ENCODE results near the gene CNOT4.

CNOT4 gene

DNA sequence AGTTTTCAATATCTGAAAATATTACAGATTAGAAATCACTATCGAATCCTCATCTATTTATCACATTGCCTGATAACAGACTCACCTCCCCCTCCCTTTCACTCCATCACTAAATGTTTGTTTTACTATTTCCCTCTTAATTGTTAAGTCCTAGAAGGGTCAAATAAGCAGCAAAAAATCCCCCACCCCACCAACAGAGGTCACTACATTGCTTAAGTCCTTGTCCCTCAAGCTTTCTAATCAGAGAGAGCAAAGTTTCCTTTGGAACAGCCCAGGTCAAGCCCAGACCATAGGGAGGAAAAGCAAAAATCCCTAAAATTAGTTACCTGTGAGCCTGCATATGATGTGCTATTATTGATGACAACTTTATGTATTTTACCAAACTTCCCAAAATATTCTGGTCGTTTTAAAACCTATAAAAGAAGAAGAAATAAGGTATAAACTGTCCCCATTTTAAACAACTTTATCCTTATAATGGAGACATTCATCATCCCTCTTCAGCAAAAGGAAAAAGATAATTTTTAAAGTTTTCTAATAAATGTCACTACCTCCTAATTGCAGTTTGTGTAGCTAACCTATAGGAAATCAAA lies 95.0 kb downstream of the CNOT4 start:
- peaks cover 6% of the 10 kb centered on the region for H3K36me3 ChIP-seq (ENCODE audit: insufficient read depth, low read length)

DNA sequence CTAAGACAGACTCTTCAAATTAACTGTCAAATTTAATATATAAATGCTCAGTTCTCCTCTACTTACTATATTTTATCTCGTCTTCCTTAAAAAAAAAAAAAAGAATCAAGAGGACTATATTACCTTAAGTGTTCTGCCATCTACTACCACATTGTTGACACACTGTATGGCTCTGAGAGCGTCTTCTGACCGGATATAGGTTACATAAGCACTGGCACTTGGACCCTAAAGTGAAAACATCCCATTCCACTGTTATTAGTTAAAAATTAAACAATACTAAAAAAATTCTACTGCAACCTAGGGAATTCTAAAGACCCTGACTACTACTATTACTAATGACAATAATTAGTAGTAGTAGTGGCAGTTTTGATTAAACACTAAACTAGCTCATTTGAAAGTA lies 95.7 kb downstream of the CNOT4 start:
- H3K27me3 ChIP-seq (ENCODE audit: control insufficient read depth, insufficient read depth, low read length), result no peaks in the 10 kb centered on the region
- H3K9ac ChIP-seq (ENCODE audit: low read depth, low read length), result no peak overlapping the region
- H3K4me3 ChIP-seq (ENCODE audit: low read length), result no peak overlapping the region
- no peaks in the 10 kb centered on the region for H3K4me1 ChIP-seq (ENCODE audit: control insufficient read depth, insufficient read depth, low read length)
- no peak overlapping the region for H3K4me2 ChIP-seq (ENCODE audit: low read length)
- peaks cover 6% of the 10 kb centered on the region for H3K36me3 ChIP-seq (ENCODE audit: insufficient read depth, low read length)
- no peaks in the 10 kb centered on the region for H3K9me3 ChIP-seq (replicated peaks; ENCODE audit: low read length)

More for the DNA sequence above, 95.0 kb downstream of the CNOT4 start:
- H3K4me2 ChIP-seq (ENCODE audit: low read length), result no peak overlapping the region
- H3K4me1 ChIP-seq (ENCODE audit: control insufficient read depth, insufficient read depth, low read length), result no peaks in the 10 kb centered on the region
- H3K9ac ChIP-seq (ENCODE audit: low read depth, low read length), result no peak overlapping the region
- no peaks in the 10 kb centered on the region for H3K27me3 ChIP-seq (ENCODE audit: control insufficient read depth, insufficient read depth, low read length)
- H3K4me3 ChIP-seq (ENCODE audit: low read length), result no peak overlapping the region
- H3K9me3 ChIP-seq (replicated peaks; ENCODE audit: low read length), result no peaks in the 10 kb centered on the region

DNA sequence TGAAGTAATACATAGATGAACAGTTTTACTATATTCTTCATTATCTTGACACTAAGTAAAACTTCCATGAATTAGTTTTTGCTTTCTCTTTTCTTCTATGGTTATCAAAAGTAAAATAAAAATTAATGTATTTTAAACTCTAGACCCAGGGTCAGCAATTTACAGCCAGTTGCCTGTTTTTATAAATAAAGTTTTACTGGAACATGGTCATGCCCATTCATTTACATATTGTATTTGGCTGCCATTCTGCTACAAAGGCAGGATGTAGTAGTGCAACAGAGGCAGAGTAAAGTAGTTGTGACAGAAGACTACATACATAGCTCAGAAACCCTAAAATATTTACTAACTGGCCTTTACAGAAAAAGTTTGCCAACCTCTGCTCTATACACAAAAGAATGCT lies 98.8 kb downstream of the CNOT4 start:
- Histone ChIP-seq H3K27me3 (ENCODE audit: control insufficient read depth, insufficient read depth, low read length) (no peaks in the 10 kb centered on the region), H3K36me3 (ENCODE audit: insufficient read depth, low read length) (peaks cover 8% of the 10 kb centered on the region), H3K4me1 (ENCODE audit: control insufficient read depth, insufficient read depth, low read length) (no peaks in the 10 kb centered on the region), H3K4me3 (ENCODE audit: low read length) (no peak overlapping the region), H3K4me2 (ENCODE audit: low read length) (no peak overlapping the region), H3K9ac (ENCODE audit: low read depth, low read length) (no peak overlapping the region), H3K9me3 (replicated peaks; ENCODE audit: low read length) (no peaks in the 10 kb centered on the region)

DNA sequence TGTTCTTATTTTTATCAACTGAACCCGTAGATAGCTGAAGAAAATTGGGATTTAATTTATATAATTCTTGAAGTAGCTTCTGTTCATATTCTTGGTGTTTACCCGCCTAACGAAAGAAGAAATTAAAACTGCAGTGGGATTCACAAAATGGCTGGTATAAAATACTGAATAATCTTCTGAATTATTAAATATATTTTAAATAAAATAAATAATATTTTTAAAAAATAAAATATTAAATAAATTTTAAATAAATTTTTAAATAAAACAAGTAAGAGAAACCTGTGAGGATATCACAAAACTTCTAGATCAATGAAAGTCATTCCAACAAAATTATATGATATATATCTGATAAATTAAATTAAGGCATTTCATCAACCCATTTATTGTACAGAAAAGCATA lies 99.4 kb downstream of the CNOT4 start:
- Histone ChIP-seq H3K4me2 (ENCODE audit: low read length) (no peak overlapping the region), H3K36me3 (ENCODE audit: insufficient read depth, low read length) (peaks cover 8% of the 10 kb centered on the region), H3K4me1 (ENCODE audit: control insufficient read depth, insufficient read depth, low read length) (no peaks in the 10 kb centered on the region), H3K9ac (ENCODE audit: low read depth, low read length) (no peak overlapping the region), H3K4me3 (ENCODE audit: low read length) (no peak overlapping the region), H3K27me3 (ENCODE audit: control insufficient read depth, insufficient read depth, low read length) (no peaks in the 10 kb centered on the region), H3K9me3 (replicated peaks; ENCODE audit: low read length) (no peaks in the 10 kb centered on the region)

GRCh38 chr7:135409845-135410542 lies 99.9 kb downstream of the CNOT4 start:
- Histone ChIP-seq H3K9me3 (replicated peaks; ENCODE audit: low read length) (no peaks in the 10 kb centered on the region), H3K9ac (ENCODE audit: low read depth, low read length) (no peak overlapping the region), H3K36me3 (ENCODE audit: insufficient read depth, low read length) (peaks cover 8% of the 10 kb centered on the region), H3K27me3 (ENCODE audit: control insufficient read depth, insufficient read depth, low read length) (no peaks in the 10 kb centered on the region), H3K4me2 (ENCODE audit: low read length) (no peak overlapping the region), H3K4me3 (ENCODE audit: low read length) (no peak overlapping the region), H3K4me1 (ENCODE audit: control insufficient read depth, insufficient read depth, low read length) (no peaks in the 10 kb centered on the region)

DNA sequence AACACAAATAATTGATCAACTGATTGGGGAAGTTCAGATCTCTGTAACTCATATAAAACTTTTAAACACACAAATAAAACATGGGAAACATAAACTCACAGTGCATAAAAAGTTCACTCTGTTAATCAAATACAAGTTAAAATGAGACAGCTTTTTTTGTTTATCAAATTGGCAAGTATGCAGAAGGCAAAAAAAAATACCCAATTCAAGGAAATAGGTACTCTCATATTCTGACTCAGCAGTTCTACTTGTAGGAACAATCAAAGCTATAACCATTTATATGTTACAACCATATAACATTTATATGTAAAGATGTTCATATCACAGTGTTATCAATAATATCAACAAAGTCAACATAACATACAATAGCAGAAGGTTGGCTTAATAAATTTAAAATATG lies 102.0 kb downstream of the CNOT4 start:
- no peak overlapping the region for H3K9ac ChIP-seq (ENCODE audit: low read depth, low read length)
- no peak overlapping the region for H3K4me2 ChIP-seq (ENCODE audit: low read length)
- H3K4me1 ChIP-seq (ENCODE audit: control insufficient read depth, insufficient read depth, low read length), result no peaks in the 10 kb centered on the region
- no peaks in the 10 kb centered on the region for H3K27me3 ChIP-seq (ENCODE audit: control insufficient read depth, insufficient read depth, low read length)
- no peak overlapping the region for H3K4me3 ChIP-seq (ENCODE audit: low read length)
- peaks cover 8% of the 10 kb centered on the region for H3K36me3 ChIP-seq (ENCODE audit: insufficient read depth, low read length)
- no peaks in the 10 kb centered on the region for H3K9me3 ChIP-seq (replicated peaks; ENCODE audit: low read length)

- H3K36me3 ChIP-seq (ENCODE audit: insufficient read depth, low read length), result peaks cover 8% of the 10 kb centered on the region
- H3K9me3 ChIP-seq (replicated peaks; ENCODE audit: low read length), result no peaks in the 10 kb centered on the region
- no peak overlapping the region for H3K9ac ChIP-seq (ENCODE audit: low read depth, low read length)
- H3K4me2 ChIP-seq (ENCODE audit: low read length), result no peak overlapping the region
- no peak overlapping the region for H3K4me3 ChIP-seq (ENCODE audit: low read length)
- no peaks in the 10 kb centered on the region for H3K27me3 ChIP-seq (ENCODE audit: control insufficient read depth, insufficient read depth, low read length)
- no peaks in the 10 kb centered on the region for H3K4me1 ChIP-seq (ENCODE audit: control insufficient read depth, insufficient read depth, low read length)
These were observed 103.0 kb downstream of the CNOT4 start for GRCh38 chr7:135406918-135407317.

GRCh38 chr7:135405969-135406368 lies 103.9 kb downstream of the CNOT4 start:
- Histone ChIP-seq H3K9ac (ENCODE audit: low read depth, low read length) (no peak overlapping the region), H3K36me3 (ENCODE audit: insufficient read depth, low read length) (peaks cover 8% of the 10 kb centered on the region), H3K9me3 (replicated peaks; ENCODE audit: low read length) (no peaks in the 10 kb centered on the region), H3K4me1 (ENCODE audit: control insufficient read depth, insufficient read depth, low read length) (no peaks in the 10 kb centered on the region), H3K4me3 (ENCODE audit: low read length) (no peak overlapping the region), H3K4me2 (ENCODE audit: low read length) (no peak overlapping the region), H3K27me3 (ENCODE audit: control insufficient read depth, insufficient read depth, low read length) (no peaks in the 10 kb centered on the region)

- Histone ChIP-seq H3K36me3 (ENCODE audit: insufficient read depth, low read length) (peaks cover 8% of the 10 kb centered on the region), H3K9ac (ENCODE audit: low read depth, low read length) (no peak overlapping the region), H3K27me3 (ENCODE audit: control insufficient read depth, insufficient read depth, low read length) (no peaks in the 10 kb centered on the region), H3K4me3 (ENCODE audit: low read length) (no peak overlapping the region), H3K9me3 (replicated peaks; ENCODE audit: low read length) (no peaks in the 10 kb centered on the region), H3K4me2 (ENCODE audit: low read length) (no peak overlapping the region), H3K4me1 (ENCODE audit: control insufficient read depth, insufficient read depth, low read length) (no peaks in the 10 kb centered on the region)
These were observed 106.6 kb downstream of the CNOT4 start for GRCh38 chr7:135403302-135403701.

- H3K4me1 ChIP-seq (ENCODE audit: control insufficient read depth, insufficient read depth, low read length), result no peaks in the 10 kb centered on the region
- H3K4me3 ChIP-seq (ENCODE audit: low read length), result no peak overlapping the region
- peaks cover 18% of the 10 kb centered on the region for H3K36me3 ChIP-seq (ENCODE audit: insufficient read depth, low read length)
- no peaks in the 10 kb centered on the region for H3K9me3 ChIP-seq (replicated peaks; ENCODE audit: low read length)
- H3K4me2 ChIP-seq (ENCODE audit: low read length), result no peak overlapping the region
- H3K9ac ChIP-seq (ENCODE audit: low read depth, low read length), result no peak overlapping the region
- H3K27me3 ChIP-seq (ENCODE audit: control insufficient read depth, insufficient read depth, low read length), result no peaks in the 10 kb centered on the region
These were observed 112.2 kb downstream of the CNOT4 start for GRCh38 chr7:135397689-135398088.

- H3K36me3 ChIP-seq (ENCODE audit: insufficient read depth, low read length), result peaks cover 18% of the 10 kb centered on the region
- no peaks in the 10 kb centered on the region for H3K4me1 ChIP-seq (ENCODE audit: control insufficient read depth, insufficient read depth, low read length)
- H3K27me3 ChIP-seq (ENCODE audit: control insufficient read depth, insufficient read depth, low read length), result no peaks in the 10 kb centered on the region
- H3K4me3 ChIP-seq (ENCODE audit: low read length), result no peak overlapping the region
- H3K9me3 ChIP-seq (replicated peaks; ENCODE audit: low read length), result no peaks in the 10 kb centered on the region
- H3K9ac ChIP-seq (ENCODE audit: low read depth, low read length), result no peak overlapping the region
- H3K4me2 ChIP-seq (ENCODE audit: low read length), result no peak overlapping the region
These were observed 117.2 kb downstream of the CNOT4 start for GRCh38 chr7:135392701-135393100.

- H3K27me3 ChIP-seq (ENCODE audit: control insufficient read depth, insufficient read depth, low read length), result no peaks in the 10 kb centered on the region
- H3K4me2 ChIP-seq (ENCODE audit: low read length), result no peak overlapping the region
- peaks cover 4% of the 10 kb centered on the region for H3K4me1 ChIP-seq (ENCODE audit: control insufficient read depth, insufficient read depth, low read length)
- H3K4me3 ChIP-seq (ENCODE audit: low read length), result no peak overlapping the region
- H3K9me3 ChIP-seq (replicated peaks; ENCODE audit: low read length), result no peaks in the 10 kb centered on the region
- H3K9ac ChIP-seq (ENCODE audit: low read depth, low read length), result no peak overlapping the region
- H3K36me3 ChIP-seq (ENCODE audit: insufficient read depth, low read length), result peaks cover 18% of the 10 kb centered on the region
These were observed 118.4 kb downstream of the CNOT4 start for GRCh38 chr7:135391514-135391913.

Data from skeletal muscle satellite cell (primary cell).